Peyer's patch (tissue), 4 donors: Measurements from ENCODE around the gene ZNF710. TPM values are rescaled to one million over a fixed set of nuclear protein-coding genes. Genes with fewer than 3 reads are reported as not detected.
A peak's percentile ranks its signal among the peaks of the same experiment; 100 is the strongest.
"Not testable (repeated sequence)": the region's sequence is repeated elsewhere in the genome, so short reads cannot be mapped to it uniquely, and the experiment has no call there.

ENCODE experiments used
- DNase-seq, 3 donors: peaks; one replicate each; pipeline ENCODE4 v3.0.0-alpha.2; 2017 to 2019
- H3K27ac ChIP-seq, 4 donors: fragments of 200-600 bp; sonication (generic); one replicate each; pipeline ENCODE4 v1.5.1; 2016 to 2019
- H3K27me3 ChIP-seq, 2 donors: fragments of 200-600 bp; sonication (generic); one replicate each; pipeline ENCODE4 v1.5.1; 2019
- H3K36me3 ChIP-seq, 3 donors: fragments of 200-600 bp; sonication (generic); one replicate each; pipeline ENCODE4 v1.5.1; 2016 to 2019
- H3K4me1 ChIP-seq, 4 donors: fragments of 200-600 bp; sonication (generic); one replicate each; pipeline ENCODE4 v1.5.1; 2016 to 2019
- H3K4me3 ChIP-seq, 4 donors: fragments of 200-600 bp; sonication (generic); 1 replicate in 3 of 4; 2 replicates in 1 of 4; pipeline ENCODE4 v1.5.1; 2016 to 2019; ENCODE audit warnings: mild to moderate bottlenecking in 1 of 4
- H3K9me3 ChIP-seq, 4 donors: fragments of 200-600 bp; sonication (generic); one replicate each; pipeline ENCODE4 v1.5.1; 2016 to 2019; ENCODE audit warnings: mild to moderate bottlenecking in 1 of 4
- CTCF ChIP-seq, 6 experiments: fragments of 450-650 bp in 4 of 6; fragments of 200-600 bp in 2 of 6; sonication (generic) in 1 of 6; IDR thresholded peaks; one replicate each; pipeline ENCODE4 v1.5.1; 2017 to 2019; ENCODE audit warnings: antibody characterized with exemption in 6 of 6, mild to moderate bottlenecking in 3 of 6, moderate library complexity in 1 of 6
- POLR2A ChIP-seq, 2 donors: fragments of 450-650 bp; IDR thresholded peaks; one replicate each; pipeline ENCODE4 v1.5.1; 2017; ENCODE audit warnings: antibody characterized with exemption in 2 of 2, mild to moderate bottlenecking in 2 of 2, moderate library complexity in 2 of 2
- total RNA-seq, 4 donors: library from RNA; depleted of rRNA; stranded (reverse); fragments of >200 nt; gene quantifications; one replicate each; pipeline ENCODE4 v1.1.0, GENCODE V29; 2016

ZNF710 gene
- total RNA-seq, 4 donors from 2014 or later, result 19.8 to 31.3 (median 23.2) TPM

- no peaks in the 10 kb centered on the region for H3K27me3 ChIP-seq
- TF ChIP-seq CTCF (IDR thresholded peaks at IDR 0.05), result no peak
- no peak for TF ChIP-seq POLR2A (IDR thresholded peaks at IDR 0.05)
- no peaks in the 10 kb centered on the region for H3K36me3 ChIP-seq
- H3K9me3 ChIP-seq, result no peaks in the 10 kb centered on the region
- DNase-seq, result no peak
- H3K4me1 ChIP-seq, result peaks cover 0 to 25% (median 3%) of the 10 kb centered on the region in 4 donors
- no peak overlapping the region for H3K4me3 ChIP-seq
- peak overlapping the region in 1 of 4 donors; percentile 22 for H3K27ac ChIP-seq
Observed at GRCh38 chr15:90104551-90104950, 103.4 kb downstream of the ZNF710 start.

GRCh38 chr15:90105521-90105920, 104.4 kb downstream of the ZNF710 start:
- Histone ChIP-seq H3K4me1 (peaks cover 0 to 18% (median 3%) of the 10 kb centered on the region in 4 donors), H3K9me3 (no peaks in the 10 kb centered on the region), H3K27ac (no peak overlapping the region), H3K4me3 (no peak overlapping the region), H3K36me3 (no peaks in the 10 kb centered on the region), H3K27me3 (no peaks in the 10 kb centered on the region)
- TF ChIP-seq POLR2A (IDR thresholded peaks at IDR 0.05) (no peak), CTCF (IDR thresholded peaks at IDR 0.05) (no peak)
- no peak for DNase-seq

- Histone ChIP-seq H3K4me3 (no peak overlapping the region), H3K36me3 (no peaks in the 10 kb centered on the region), H3K27me3 (no peaks in the 10 kb centered on the region), H3K27ac (peak overlapping the region in 1 of 4 donors; percentile 33), H3K9me3 (no peaks in the 10 kb centered on the region), H3K4me1 (peaks cover 0 to 8% (median 0%) of the 10 kb centered on the region in 4 donors)
- no peak for TF ChIP-seq CTCF (IDR thresholded peaks at IDR 0.05)
- TF ChIP-seq POLR2A (IDR thresholded peaks at IDR 0.05), result no peak
- no peak for DNase-seq
Observed at GRCh38 chr15:90106522-90107117, 105.5 kb downstream of the ZNF710 start.

GRCh38 chr15:90108038-90108437, 106.9 kb downstream of the ZNF710 start:
- DNase-seq, H3K27me3 ChIP-seq, H3K9me3 ChIP-seq, H3K36me3 ChIP-seq, H3K4me1 ChIP-seq, H3K4me3 ChIP-seq, H3K27ac ChIP-seq: not testable (repeated sequence)

GRCh38 chr15:90109163-90109751, 108.1 kb downstream of the ZNF710 start:
- H3K9me3 ChIP-seq, H3K27me3 ChIP-seq, H3K27ac ChIP-seq, H3K4me1 ChIP-seq, H3K36me3 ChIP-seq, DNase-seq, H3K4me3 ChIP-seq: not testable (repeated sequence)

GRCh38 chr15:90113166-90113565, 112.0 kb downstream of the ZNF710 start:
- DNase-seq, result no peak
- no peak for TF ChIP-seq CTCF (IDR thresholded peaks at IDR 0.05)
- no peak for TF ChIP-seq POLR2A (IDR thresholded peaks at IDR 0.05)
- no peaks in the 10 kb centered on the region for H3K36me3 ChIP-seq
- no peaks in the 10 kb centered on the region for H3K4me1 ChIP-seq
- H3K27ac ChIP-seq, result no peak overlapping the region
- H3K9me3 ChIP-seq, result peaks cover 0 to 16% (median 5%) of the 10 kb centered on the region in 4 donors
- H3K27me3 ChIP-seq, result no peaks in the 10 kb centered on the region
- no peak overlapping the region for H3K4me3 ChIP-seq
